Activated CD8-positive, alpha-beta T cell treated with anti-CD3 and anti-CD28 coated beads, Interleukin-2, amount 10 ng/mL, durations not matched to agents 7 days and 5 days (primary cell): Measurements from ENCODE around the gene PIGX. TPM values are rescaled to one million over a fixed set of nuclear protein-coding genes. Genes with fewer than 3 reads are reported as not detected.
A peak's percentile ranks its signal among the peaks of the same experiment; 100 is the strongest.

Experiments used
- ATAC-seq: fragments of 150-1000 bp; cut with Tn5 transposase; one replicate; pipeline ENCODE4 v1.10.0; 2021; ENCODE audit warnings: moderate library complexity
- CTCF ChIA-PET: fragments of 350-600 bp; sonication (Branson Sonifier 250); formaldehyde crosslinking; loops from one replicate; lab custom pipeline; 2021; ENCODE audit warnings: antibody characterized with exemption; lab: Charles Lee
- POLR2A ChIA-PET: fragments of 350-600 bp; sonication (Branson Sonifier 250); formaldehyde crosslinking; loops from one replicate; lab custom pipeline; 2021; ENCODE audit warnings: antibody characterized with exemption; lab: Charles Lee
- DNase-seq: peaks from one replicate; pipeline ENCODE4 v3.0.0-alpha.2; 2020
- H3K27ac Mint-ChIP-seq: one replicate; pipeline ENCODE4 v1.8.0; 2021; ENCODE audit warnings: mild to moderate bottlenecking, mixed read lengths
- H3K27me3 Mint-ChIP-seq: one replicate; pipeline ENCODE4 v1.8.0; 2021; ENCODE audit warnings: low read depth, mixed read lengths
- H3K36me3 Mint-ChIP-seq: one replicate; pipeline ENCODE4 v1.8.0; 2021; ENCODE audit warnings: low read depth, mixed read lengths
- H3K4me1 Mint-ChIP-seq: one replicate; pipeline ENCODE4 v1.8.0; 2021; ENCODE audit warnings: low read depth, mixed read lengths
- H3K4me3 Mint-ChIP-seq: one replicate; pipeline ENCODE4 v1.8.0; 2021; ENCODE audit warnings: mild to moderate bottlenecking, mixed read lengths
- H3K9me3 Mint-ChIP-seq: one replicate; pipeline ENCODE4 v1.8.0; 2022; ENCODE audit warnings: mixed read lengths; ENCODE audit not compliant: insufficient read depth
- total RNA-seq, 2 experiments: library from RNA; stranded (reverse); gene quantifications; one replicate each; pipeline ENCODE4 v1.2.3, GENCODE V29; 2021

The PIGX gene
- total RNA-seq, 2 experiments from 2014 or later: 41.5 to 42.1 TPM

GRCh38 chr3:196765454-196765853 lies 53.3 kb downstream of the PIGX start:
- H3K27ac Mint-ChIP-seq: no peak overlapping the region
- POLR2A ChIA-PET: no interaction called here
- CTCF ChIA-PET: no interaction called here

GRCh38 chr3:196771067-196771466 lies 58.9 kb downstream of the PIGX start:
- POLR2A ChIA-PET: no interaction called here
- H3K36me3 Mint-ChIP-seq: peaks cover 49% of the 10 kb centered on the region
- no peaks in the 10 kb centered on the region for H3K27me3 Mint-ChIP-seq
- peaks cover 39% of the 10 kb centered on the region for H3K4me1 Mint-ChIP-seq
- ATAC-seq (no peak), DNase-seq (no peak)
- CTCF ChIA-PET: interaction anchor here (0.8 kb wide), 1 partner anchor 18 kb away, joined by 3 read pairs; no protein-coding TSS in a partner anchor
- H3K9me3 Mint-ChIP-seq: no peaks in the 10 kb centered on the region
- no peak overlapping the region for H3K27ac Mint-ChIP-seq
- no peak overlapping the region for H3K4me3 Mint-ChIP-seq

More at GRCh38 chr3:196765454-196765853, 53.3 kb downstream of the PIGX start:
- ATAC-seq (no peak), DNase-seq (no peak)
- peaks cover 2% of the 10 kb centered on the region for H3K4me1 Mint-ChIP-seq
- H3K36me3 Mint-ChIP-seq: peaks cover 36% of the 10 kb centered on the region
- no peaks in the 10 kb centered on the region for H3K27me3 Mint-ChIP-seq
- no peaks in the 10 kb centered on the region for H3K9me3 Mint-ChIP-seq
- H3K4me3 Mint-ChIP-seq: no peak overlapping the region

GRCh38 chr3:196772102-196772501 lies 59.9 kb downstream of the PIGX start:
- no peak for ATAC-seq
- no peak overlapping the region for H3K4me3 Mint-ChIP-seq
- peaks cover 39% of the 10 kb centered on the region for H3K4me1 Mint-ChIP-seq
- H3K36me3 Mint-ChIP-seq: peaks cover 49% of the 10 kb centered on the region
- H3K27ac Mint-ChIP-seq: no peak overlapping the region
- H3K9me3 Mint-ChIP-seq: no peaks in the 10 kb centered on the region
- no peaks in the 10 kb centered on the region for H3K27me3 Mint-ChIP-seq
- CTCF ChIA-PET: no interaction called here
- no peak for DNase-seq
- POLR2A ChIA-PET: no interaction called here

GRCh38 chr3:196772897-196773296 lies 60.7 kb downstream of the PIGX start:
- H3K36me3 Mint-ChIP-seq: peaks cover 52% of the 10 kb centered on the region
- CTCF ChIA-PET: no interaction called here
- H3K9me3 Mint-ChIP-seq: no peaks in the 10 kb centered on the region
- DNase-seq: no peak
- H3K4me3 Mint-ChIP-seq: no peak overlapping the region
- POLR2A ChIA-PET: no interaction called here
- no peak overlapping the region for H3K27ac Mint-ChIP-seq
- H3K4me1 Mint-ChIP-seq: peaks cover 39% of the 10 kb centered on the region
- ATAC-seq: no peak
- H3K27me3 Mint-ChIP-seq: no peaks in the 10 kb centered on the region

GRCh38 chr3:196774191-196774820 lies 62.1 kb downstream of the PIGX start:
- POLR2A ChIA-PET: interaction anchor here (0.9 kb wide), 1 partner anchor 34 kb away, joined by 3 read pairs; no protein-coding TSS in a partner anchor
- H3K4me3 Mint-ChIP-seq: no peak overlapping the region
- peaks cover 57% of the 10 kb centered on the region for H3K36me3 Mint-ChIP-seq
- no peak overlapping the region for H3K27ac Mint-ChIP-seq
- DNase-seq (no peak), ATAC-seq (peak; percentile 19)
- no peaks in the 10 kb centered on the region for H3K27me3 Mint-ChIP-seq
- no peaks in the 10 kb centered on the region for H3K9me3 Mint-ChIP-seq
- CTCF ChIA-PET: no interaction called here
- H3K4me1 Mint-ChIP-seq: peaks cover 48% of the 10 kb centered on the region

GRCh38 chr3:196774848-196775422 lies 62.8 kb downstream of the PIGX start:
- no peak overlapping the region for H3K4me3 Mint-ChIP-seq
- H3K4me1 Mint-ChIP-seq: peaks cover 48% of the 10 kb centered on the region
- no peak overlapping the region for H3K27ac Mint-ChIP-seq
- DNase-seq (no peak), ATAC-seq (no peak)
- H3K27me3 Mint-ChIP-seq: no peaks in the 10 kb centered on the region
- H3K36me3 Mint-ChIP-seq: peaks cover 62% of the 10 kb centered on the region
- no peaks in the 10 kb centered on the region for H3K9me3 Mint-ChIP-seq
- ChIA-PET POLR2A (interaction anchor here (0.9 kb wide), 1 partner anchor 34 kb away, joined by 3 read pairs; no protein-coding TSS in a partner anchor), CTCF (interaction anchor here (1.5 kb wide), 1 partner anchor 17 kb away, joined by 4 read pairs; no protein-coding TSS in a partner anchor)

- Mint-ChIP-seq H3K27ac (no peak overlapping the region), H3K27me3 (no peaks in the 10 kb centered on the region), H3K36me3 (peaks cover 66% of the 10 kb centered on the region), H3K4me1 (peaks cover 48% of the 10 kb centered on the region), H3K9me3 (no peaks in the 10 kb centered on the region), H3K4me3 (no peak overlapping the region)
- CTCF ChIA-PET: interaction anchor here (1.5 kb wide), 1 partner anchor 18 kb away, joined by 4 read pairs; no protein-coding TSS in a partner anchor
- ATAC-seq (no peak), DNase-seq (no peak)
- POLR2A ChIA-PET: no interaction called here
Observed at GRCh38 chr3:196775938-196776337, 63.8 kb downstream of the PIGX start.

- DNase-seq: no peak
- H3K4me1 Mint-ChIP-seq: peaks cover 34% of the 10 kb centered on the region
- H3K4me3 Mint-ChIP-seq: no peak overlapping the region
- no peaks in the 10 kb centered on the region for H3K27me3 Mint-ChIP-seq
- H3K27ac Mint-ChIP-seq: no peak overlapping the region
- H3K9me3 Mint-ChIP-seq: no peaks in the 10 kb centered on the region
- CTCF ChIA-PET: no interaction called here
- no peak for ATAC-seq
- H3K36me3 Mint-ChIP-seq: peaks cover 63% of the 10 kb centered on the region
- POLR2A ChIA-PET: no interaction called here
Observed at GRCh38 chr3:196777836-196778235, 65.7 kb downstream of the PIGX start.

GRCh38 chr3:196778755-196779154 lies 66.6 kb downstream of the PIGX start:
- Mint-ChIP-seq H3K36me3 (peaks cover 70% of the 10 kb centered on the region), H3K27me3 (no peaks in the 10 kb centered on the region), H3K9me3 (no peaks in the 10 kb centered on the region), H3K27ac (no peak overlapping the region), H3K4me1 (peaks cover 26% of the 10 kb centered on the region), H3K4me3 (no peak overlapping the region)
- DNase-seq (no peak), ATAC-seq (no peak)
- POLR2A ChIA-PET: no interaction called here
- CTCF ChIA-PET: no interaction called here

- Mint-ChIP-seq H3K4me3 (no peak overlapping the region), H3K27me3 (no peaks in the 10 kb centered on the region), H3K4me1 (peaks cover 13% of the 10 kb centered on the region), H3K9me3 (peaks cover 5% of the 10 kb centered on the region), H3K36me3 (peaks cover 70% of the 10 kb centered on the region), H3K27ac (no peak overlapping the region)
- no peak for DNase-seq
- ChIA-PET POLR2A (no interaction called here), CTCF (no interaction called here)
- no peak for ATAC-seq
Observed at GRCh38 chr3:196782511-196782910, 70.3 kb downstream of the PIGX start.
